Upper lobe of left lung (tissue), 4 donors: ENCODE results near the gene BMI1.

Experiments
- POLR2A ChIP-seq, 4 donors: fragments of 450-650 bp; IDR thresholded peaks; one replicate each; pipeline ENCODE4 v1.5.1; 2016 to 2017; ENCODE audit warnings: antibody characterized with exemption in 4 of 4, mild to moderate bottlenecking in 2 of 4
- TF ChIP-seq, protein P1 (sequence below), 6 experiments: fragments of 450-650 bp in 4 of 6; fragments of 200-600 bp in 2 of 6; sonication (generic) in 2 of 6; IDR thresholded peaks; one replicate each; pipeline ENCODE4 v1.5.1; 2016 to 2019; ENCODE audit warnings: antibody characterized with exemption in 6 of 6

GRCh38 chr10:22341926-22342196 lies 21.0 kb downstream of the BMI1 start:
- TF ChIP-seq, protein P1, sequence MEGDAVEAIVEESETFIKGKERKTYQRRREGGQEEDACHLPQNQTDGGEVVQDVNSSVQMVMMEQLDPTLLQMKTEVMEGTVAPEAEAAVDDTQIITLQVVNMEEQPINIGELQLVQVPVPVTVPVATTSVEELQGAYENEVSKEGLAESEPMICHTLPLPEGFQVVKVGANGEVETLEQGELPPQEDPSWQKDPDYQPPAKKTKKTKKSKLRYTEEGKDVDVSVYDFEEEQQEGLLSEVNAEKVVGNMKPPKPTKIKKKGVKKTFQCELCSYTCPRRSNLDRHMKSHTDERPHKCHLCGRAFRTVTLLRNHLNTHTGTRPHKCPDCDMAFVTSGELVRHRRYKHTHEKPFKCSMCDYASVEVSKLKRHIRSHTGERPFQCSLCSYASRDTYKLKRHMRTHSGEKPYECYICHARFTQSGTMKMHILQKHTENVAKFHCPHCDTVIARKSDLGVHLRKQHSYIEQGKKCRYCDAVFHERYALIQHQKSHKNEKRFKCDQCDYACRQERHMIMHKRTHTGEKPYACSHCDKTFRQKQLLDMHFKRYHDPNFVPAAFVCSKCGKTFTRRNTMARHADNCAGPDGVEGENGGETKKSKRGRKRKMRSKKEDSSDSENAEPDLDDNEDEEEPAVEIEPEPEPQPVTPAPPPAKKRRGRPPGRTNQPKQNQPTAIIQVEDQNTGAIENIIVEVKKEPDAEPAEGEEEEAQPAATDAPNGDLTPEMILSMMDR (IDR thresholded peaks at IDR 0.05): no peak
- no peak for TF ChIP-seq POLR2A (IDR thresholded peaks at IDR 0.05)
